ENCODE data around the gene SEMA4A.
A peak's percentile ranks its signal among the peaks of the same experiment; 100 is the strongest.

The SEMA4A gene

DNA sequence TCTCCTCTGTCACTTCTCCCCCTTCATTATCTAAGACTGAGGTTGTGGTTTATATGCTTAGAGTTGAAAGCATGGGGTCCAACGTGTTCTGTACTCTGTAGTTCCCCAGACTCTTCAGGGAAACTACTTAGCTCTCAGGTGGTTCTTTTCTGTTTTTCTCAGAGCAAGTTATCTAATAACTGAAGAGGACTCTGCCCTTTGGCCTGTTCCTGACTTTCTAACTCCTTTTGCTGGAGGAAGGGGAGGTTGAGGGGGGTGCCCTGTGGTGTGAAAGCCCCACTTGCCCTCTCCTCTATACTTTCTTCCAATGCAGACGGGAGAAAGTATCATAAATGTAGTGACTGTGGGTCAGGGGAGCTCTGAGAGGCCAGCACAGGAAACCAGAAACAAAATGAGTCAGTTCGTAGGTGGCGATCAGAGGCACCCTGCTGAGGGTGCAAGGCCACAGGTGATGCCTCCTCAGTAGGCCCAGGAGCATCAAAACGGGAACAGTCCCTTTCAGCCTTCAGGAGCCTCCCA, 45.5 kb downstream of the SEMA4A start:
- FAIRE-seq, result no peak

DNA sequence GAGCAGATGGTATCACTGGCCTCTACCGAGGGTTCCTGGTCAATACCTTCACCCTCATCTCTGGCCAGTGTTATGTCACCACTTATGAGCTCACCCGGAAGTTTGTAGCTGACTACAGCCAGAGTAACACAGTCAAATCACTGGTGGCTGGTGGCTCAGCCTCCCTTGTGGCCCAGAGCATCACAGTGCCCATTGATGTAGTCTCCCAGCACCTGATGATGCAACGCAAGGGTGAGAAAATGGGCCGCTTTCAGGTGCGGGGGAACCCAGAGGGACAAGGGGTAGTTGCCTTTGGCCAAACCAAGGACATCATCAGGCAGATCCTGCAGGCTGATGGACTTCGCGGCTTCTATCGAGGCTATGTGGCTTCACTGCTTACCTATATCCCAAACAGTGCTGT, 46.7 kb downstream of the SEMA4A start:
- FAIRE-seq, result no peak

GRCh38 chr1:156203331-156203730, 49.9 kb downstream of the SEMA4A start:
- no peak for FAIRE-seq

- no peak for FAIRE-seq
Measured at GRCh38 chr1:156204686-156205085, 51.3 kb downstream of the SEMA4A start.

DNA sequence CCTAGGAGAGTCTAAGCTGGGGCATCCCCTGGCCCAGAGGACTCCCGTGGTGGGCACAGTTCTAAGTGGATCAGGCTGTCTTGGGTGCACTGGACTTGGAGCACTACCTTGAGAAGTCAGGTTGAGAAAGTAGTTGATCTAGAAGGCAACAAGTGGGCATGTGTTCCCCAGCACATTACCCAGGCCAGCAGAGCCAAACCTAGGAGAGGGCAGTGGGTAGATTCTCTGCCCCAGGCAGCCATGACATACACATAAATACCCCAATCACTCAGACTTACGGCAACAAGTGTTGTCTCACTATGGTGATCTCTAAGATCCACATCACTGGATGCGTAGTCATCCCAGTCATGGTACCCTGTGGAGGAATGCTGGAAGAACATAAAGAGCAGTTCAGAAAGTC, 57.9 kb downstream of the SEMA4A start:
- FAIRE-seq, result no peak

DNA sequence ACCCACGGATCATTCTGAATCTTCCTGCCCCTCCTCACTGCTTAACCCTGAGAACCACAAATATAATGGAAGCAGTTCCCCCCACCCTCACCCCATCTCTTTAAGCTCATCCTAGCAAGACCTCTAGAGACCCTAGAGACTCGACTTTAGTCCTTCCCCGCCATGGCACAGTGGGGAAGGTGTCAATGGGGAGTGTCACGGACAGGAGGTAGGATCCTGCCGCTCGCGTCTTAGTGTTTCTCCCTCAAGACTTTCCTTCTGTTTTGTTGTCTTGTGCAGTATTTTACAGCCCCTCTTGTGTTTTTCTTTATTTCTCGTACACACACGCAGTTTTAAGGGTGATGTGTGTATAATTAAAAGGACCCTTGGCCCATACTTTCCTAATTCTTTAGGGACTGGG, 58.7 kb downstream of the SEMA4A start:
- FAIRE-seq, result no peak

GRCh38 chr1:156212833-156213643, 59.7 kb downstream of the SEMA4A start, which contains the start of gene PMF1:
TSS of gene PMF1 (plus strand) at chr1:156213007. CDS start at chr1:156213016, 9 bp downstream.
- no peak for FAIRE-seq

GRCh38 chr1:156213644-156213966, 60.2 kb downstream of the SEMA4A start:
- no peak for FAIRE-seq

GRCh38 chr1:156214024-156214748, 60.8 kb downstream of the SEMA4A start:
- no peak for FAIRE-seq

DNA sequence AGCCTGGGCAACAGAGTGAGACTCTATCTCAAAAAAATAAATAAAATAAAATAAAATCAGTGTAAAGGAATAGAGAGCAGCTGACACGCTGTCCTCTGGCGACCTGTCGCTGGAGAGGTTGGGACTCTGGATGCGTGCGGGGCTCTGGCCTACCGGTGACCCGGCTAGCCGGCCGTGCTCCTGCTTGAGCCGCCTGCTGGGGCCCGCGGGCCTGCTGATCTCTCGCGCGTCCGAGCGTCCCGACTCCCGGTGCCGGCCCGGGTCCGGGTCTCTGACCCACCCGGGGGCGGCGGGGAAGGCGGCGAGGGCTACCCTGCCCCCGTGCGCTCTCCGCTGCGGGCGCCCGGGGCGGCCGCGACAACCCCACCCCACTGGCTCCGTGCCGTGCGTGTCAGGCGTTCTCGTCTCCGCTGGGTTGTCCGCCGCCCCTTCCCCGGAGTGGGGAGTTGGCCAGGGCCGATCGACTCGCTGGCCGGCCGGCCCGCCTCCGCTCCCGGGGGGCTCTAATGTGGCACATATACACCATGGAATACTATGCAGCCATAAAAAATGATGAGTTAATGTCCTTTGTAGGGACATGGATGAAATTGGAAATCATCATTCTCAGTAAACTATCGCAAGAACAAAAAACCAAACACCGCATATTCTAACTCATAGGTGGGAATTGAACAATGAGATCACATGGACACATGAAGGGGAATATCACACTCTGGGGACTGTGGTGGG, 63.1 kb downstream of the SEMA4A start:
- peak; percentile 100 for FAIRE-seq

GRCh38 chr1:156217871-156218270, 64.5 kb downstream of the SEMA4A start:
- no peak for FAIRE-seq

DNA sequence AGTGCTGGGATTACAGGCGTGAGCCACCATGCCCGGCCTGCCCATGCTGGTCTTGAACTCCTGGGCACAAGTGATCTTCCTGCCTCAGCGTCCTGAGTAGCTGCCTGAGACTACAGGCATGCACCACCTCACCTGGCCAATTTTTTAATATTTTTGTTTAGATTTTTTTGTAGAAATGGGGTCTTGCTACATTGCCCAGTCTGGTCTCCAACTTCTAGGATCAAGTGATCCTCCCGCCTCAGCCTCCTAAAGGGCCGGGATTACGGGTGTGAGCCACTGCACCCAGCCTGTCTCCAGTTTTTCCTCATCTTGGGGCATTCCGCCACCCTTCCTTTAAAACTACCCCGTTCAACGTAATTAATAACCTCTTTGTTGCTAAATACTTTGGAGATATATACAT, 66.8 kb downstream of the SEMA4A start:
- FAIRE-seq, result no peak

- FAIRE-seq, result no peak
Measured at GRCh38 chr1:156221986-156222692, 68.8 kb downstream of the SEMA4A start.

GRCh38 chr1:156225677-156226014, 72.3 kb downstream of the SEMA4A start:
- no peak for FAIRE-seq

- no peak for FAIRE-seq
Measured at GRCh38 chr1:156226116-156226538, 72.7 kb downstream of the SEMA4A start.

DNA sequence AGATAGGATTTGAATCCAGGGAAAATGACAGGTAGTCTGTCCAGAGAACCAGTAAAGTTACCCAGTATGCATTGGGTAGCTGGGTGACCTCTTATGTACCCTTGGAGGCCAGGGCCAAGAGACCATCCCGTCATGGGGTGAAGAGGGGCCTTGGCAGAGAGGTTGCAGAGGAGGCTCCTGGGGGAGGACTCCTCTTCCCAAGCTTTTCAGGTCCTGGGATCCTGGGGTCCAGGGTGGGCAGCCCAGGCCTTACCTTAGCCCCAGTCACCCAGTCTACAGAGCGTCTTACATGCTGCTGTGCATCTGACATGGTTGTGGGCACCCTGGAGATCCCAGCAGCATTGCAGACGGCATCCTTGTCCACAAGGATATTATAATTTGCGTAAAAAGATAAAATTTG, 73.4 kb downstream of the SEMA4A start:
- FAIRE-seq, result no peak

Measured in endometrium (tissue), 2 donors.